ENCODE measurements around the gene SYK. TPM values are rescaled to one million over a fixed set of nuclear protein-coding genes. Genes with fewer than 3 reads are reported as not detected.
"Not testable (repeated sequence)": the region's sequence is repeated elsewhere in the genome, so short reads cannot be mapped to it uniquely, and the experiment has no call there.

Gene SYK
- polyA plus RNA-seq, 1 donor = 27.3 TPM

- Histone ChIP-seq H3K36me3 (ENCODE audit: control insufficient read depth, insufficient read depth, low read length) (no peaks in the 10 kb centered on the region), H3K4me3 (ENCODE audit: low read length) (no peak overlapping the region), H3K9me3 (ENCODE audit: control insufficient read depth, low read depth, low read length) (no peaks in the 10 kb centered on the region), H3K27ac (ENCODE audit: low read length) (no peak overlapping the region), H3K27me3 (ENCODE audit: control insufficient read depth, insufficient read depth, low read length) (no peaks in the 10 kb centered on the region), H3K4me1 (ENCODE audit: control insufficient read depth, insufficient read depth, low read length) (no peaks in the 10 kb centered on the region)
- no peak for DNase-seq
- WGBS (ENCODE audit: insufficient coverage, low lambda C conversion rate) = no CpG with 5 or more reads among the region's 3 CpGs
Observed at GRCh38 chr9:90774071-90774470, 27.5 kb upstream of the SYK start.

- H3K36me3 ChIP-seq (ENCODE audit: control insufficient read depth, insufficient read depth, low read length) = no peaks in the 10 kb centered on the region
- no peak overlapping the region for H3K27ac ChIP-seq (ENCODE audit: low read length)
- H3K9me3 ChIP-seq (ENCODE audit: control insufficient read depth, low read depth, low read length) = no peaks in the 10 kb centered on the region
- no peaks in the 10 kb centered on the region for H3K27me3 ChIP-seq (ENCODE audit: control insufficient read depth, insufficient read depth, low read length)
- no peaks in the 10 kb centered on the region for H3K4me1 ChIP-seq (ENCODE audit: control insufficient read depth, insufficient read depth, low read length)
- H3K4me3 ChIP-seq (ENCODE audit: low read length) = no peak overlapping the region
- no peak for DNase-seq
- 60% methylated on average over 1 of the region's 3 CpGs for WGBS (ENCODE audit: insufficient coverage, low lambda C conversion rate)
Observed at GRCh38 chr9:90774682-90775081, 26.9 kb upstream of the SYK start.

GRCh38 chr9:90775657-90776056 lies 26.0 kb upstream of the SYK start:
- no peak for DNase-seq
- Histone ChIP-seq H3K27me3 (ENCODE audit: control insufficient read depth, insufficient read depth, low read length) (no peaks in the 10 kb centered on the region), H3K4me1 (ENCODE audit: control insufficient read depth, insufficient read depth, low read length) (no peaks in the 10 kb centered on the region), H3K27ac (ENCODE audit: low read length) (no peak overlapping the region), H3K4me3 (ENCODE audit: low read length) (no peak overlapping the region), H3K9me3 (ENCODE audit: control insufficient read depth, low read depth, low read length) (no peaks in the 10 kb centered on the region), H3K36me3 (ENCODE audit: control insufficient read depth, insufficient read depth, low read length) (no peaks in the 10 kb centered on the region)
- 100% methylated on average over 1 of the region's 3 CpGs for WGBS (ENCODE audit: insufficient coverage, low lambda C conversion rate)

GRCh38 chr9:90778746-90779145 lies 22.9 kb upstream of the SYK start:
- H3K9me3 ChIP-seq (ENCODE audit: control insufficient read depth, low read depth, low read length) = no peaks in the 10 kb centered on the region
- no peak overlapping the region for H3K4me3 ChIP-seq (ENCODE audit: low read length)
- no peaks in the 10 kb centered on the region for H3K27me3 ChIP-seq (ENCODE audit: control insufficient read depth, insufficient read depth, low read length)
- WGBS (ENCODE audit: insufficient coverage, low lambda C conversion rate) = no CpG with 5 or more reads among the region's 2 CpGs
- DNase-seq = no peak
- no peak overlapping the region for H3K27ac ChIP-seq (ENCODE audit: low read length)
- no peaks in the 10 kb centered on the region for H3K36me3 ChIP-seq (ENCODE audit: control insufficient read depth, insufficient read depth, low read length)
- H3K4me1 ChIP-seq (ENCODE audit: control insufficient read depth, insufficient read depth, low read length) = no peaks in the 10 kb centered on the region

- DNase-seq = no peak
- 76% methylated on average over 2 of the region's 3 CpGs for WGBS (ENCODE audit: insufficient coverage, low lambda C conversion rate)
- Histone ChIP-seq H3K4me3 (ENCODE audit: low read length) (no peak overlapping the region), H3K27me3 (ENCODE audit: control insufficient read depth, insufficient read depth, low read length) (no peaks in the 10 kb centered on the region), H3K36me3 (ENCODE audit: control insufficient read depth, insufficient read depth, low read length) (no peaks in the 10 kb centered on the region), H3K9me3 (ENCODE audit: control insufficient read depth, low read depth, low read length) (no peaks in the 10 kb centered on the region), H3K27ac (ENCODE audit: low read length) (no peak overlapping the region), H3K4me1 (ENCODE audit: control insufficient read depth, insufficient read depth, low read length) (no peaks in the 10 kb centered on the region)
Observed at GRCh38 chr9:90783552-90783951, 18.1 kb upstream of the SYK start.

- Histone ChIP-seq H3K9me3 (ENCODE audit: control insufficient read depth, low read depth, low read length) (no peaks in the 10 kb centered on the region), H3K4me1 (ENCODE audit: control insufficient read depth, insufficient read depth, low read length) (no peaks in the 10 kb centered on the region), H3K27ac (ENCODE audit: low read length) (no peak overlapping the region), H3K36me3 (ENCODE audit: control insufficient read depth, insufficient read depth, low read length) (no peaks in the 10 kb centered on the region), H3K4me3 (ENCODE audit: low read length) (no peak overlapping the region), H3K27me3 (ENCODE audit: control insufficient read depth, insufficient read depth, low read length) (no peaks in the 10 kb centered on the region)
- WGBS (ENCODE audit: insufficient coverage, low lambda C conversion rate) = 79% methylated on average over 2 of the region's 8 CpGs
- no peak for DNase-seq
Observed at GRCh38 chr9:90783964-90784363, 17.7 kb upstream of the SYK start.

- 0% methylated on average over 1 of the region's 4 CpGs for WGBS (ENCODE audit: insufficient coverage, low lambda C conversion rate)
- Histone ChIP-seq H3K9me3 (ENCODE audit: control insufficient read depth, low read depth, low read length) (no peaks in the 10 kb centered on the region), H3K27me3 (ENCODE audit: control insufficient read depth, insufficient read depth, low read length) (no peaks in the 10 kb centered on the region), H3K4me3 (ENCODE audit: low read length) (no peak overlapping the region), H3K36me3 (ENCODE audit: control insufficient read depth, insufficient read depth, low read length) (no peaks in the 10 kb centered on the region), H3K27ac (ENCODE audit: low read length) (no peak overlapping the region), H3K4me1 (ENCODE audit: control insufficient read depth, insufficient read depth, low read length) (no peaks in the 10 kb centered on the region)
- no peak for DNase-seq
Observed at GRCh38 chr9:90787771-90788460, 13.7 kb upstream of the SYK start.

- H3K4me1 ChIP-seq (ENCODE audit: control insufficient read depth, insufficient read depth, low read length); H3K4me3 ChIP-seq (ENCODE audit: low read length); H3K9me3 ChIP-seq (ENCODE audit: control insufficient read depth, low read depth, low read length); H3K27ac ChIP-seq (ENCODE audit: low read length); H3K27me3 ChIP-seq (ENCODE audit: control insufficient read depth, insufficient read depth, low read length); H3K36me3 ChIP-seq (ENCODE audit: control insufficient read depth, insufficient read depth, low read length); DNase-seq: not testable (repeated sequence)
- no CpG with 5 or more reads among the region's 1 CpG for WGBS (ENCODE audit: insufficient coverage, low lambda C conversion rate)
Observed at GRCh38 chr9:90788527-90788926, 13.1 kb upstream of the SYK start.

GRCh38 chr9:90789408-90789807 lies 12.2 kb upstream of the SYK start:
- WGBS (ENCODE audit: insufficient coverage, low lambda C conversion rate) = 80% methylated on average over 1 of the region's 4 CpGs
- Histone ChIP-seq H3K9me3 (ENCODE audit: control insufficient read depth, low read depth, low read length) (no peaks in the 10 kb centered on the region), H3K4me3 (ENCODE audit: low read length) (no peak overlapping the region), H3K27ac (ENCODE audit: low read length) (no peak overlapping the region), H3K36me3 (ENCODE audit: control insufficient read depth, insufficient read depth, low read length) (no peaks in the 10 kb centered on the region), H3K27me3 (ENCODE audit: control insufficient read depth, insufficient read depth, low read length) (no peaks in the 10 kb centered on the region), H3K4me1 (ENCODE audit: control insufficient read depth, insufficient read depth, low read length) (no peaks in the 10 kb centered on the region)
- no peak for DNase-seq

GRCh38 chr9:90789862-90790261 lies 11.8 kb upstream of the SYK start:
- Histone ChIP-seq H3K9me3 (ENCODE audit: control insufficient read depth, low read depth, low read length) (no peaks in the 10 kb centered on the region), H3K4me1 (ENCODE audit: control insufficient read depth, insufficient read depth, low read length) (peaks cover 1% of the 10 kb centered on the region), H3K36me3 (ENCODE audit: control insufficient read depth, insufficient read depth, low read length) (no peaks in the 10 kb centered on the region), H3K27me3 (ENCODE audit: control insufficient read depth, insufficient read depth, low read length) (no peaks in the 10 kb centered on the region), H3K27ac (ENCODE audit: low read length) (no peak overlapping the region), H3K4me3 (ENCODE audit: low read length) (no peak overlapping the region)
- 100% methylated on average over 1 of the region's 4 CpGs for WGBS (ENCODE audit: insufficient coverage, low lambda C conversion rate)
- no peak for DNase-seq

GRCh38 chr9:90793024-90793423 lies 8.6 kb upstream of the SYK start:
- H3K4me1 ChIP-seq (ENCODE audit: control insufficient read depth, insufficient read depth, low read length); H3K27me3 ChIP-seq (ENCODE audit: control insufficient read depth, insufficient read depth, low read length); H3K9me3 ChIP-seq (ENCODE audit: control insufficient read depth, low read depth, low read length); H3K36me3 ChIP-seq (ENCODE audit: control insufficient read depth, insufficient read depth, low read length); DNase-seq; H3K27ac ChIP-seq (ENCODE audit: low read length); H3K4me3 ChIP-seq (ENCODE audit: low read length): not testable (repeated sequence)
- WGBS (ENCODE audit: insufficient coverage, low lambda C conversion rate) = no CpG with 5 or more reads among the region's 3 CpGs

Data from large intestine (tissue), 3 donors.